GM12801 (cell line): Measurements from ENCODE around the gene KRTAP6-2.

Source experiments
- CTCF ChIP-seq: IDR thresholded peaks from one replicate; pipeline ENCODE4 v1.5.1; 2011; ENCODE audit warnings: control low read depth; ENCODE audit not compliant: insufficient read length; ENCODE audit errors: extremely low read depth

Gene KRTAP6-2

GRCh38 chr21:30555095-30555494, 43.6 kb downstream of the KRTAP6-2 start:
- TF ChIP-seq CTCF: no peak

DNA sequence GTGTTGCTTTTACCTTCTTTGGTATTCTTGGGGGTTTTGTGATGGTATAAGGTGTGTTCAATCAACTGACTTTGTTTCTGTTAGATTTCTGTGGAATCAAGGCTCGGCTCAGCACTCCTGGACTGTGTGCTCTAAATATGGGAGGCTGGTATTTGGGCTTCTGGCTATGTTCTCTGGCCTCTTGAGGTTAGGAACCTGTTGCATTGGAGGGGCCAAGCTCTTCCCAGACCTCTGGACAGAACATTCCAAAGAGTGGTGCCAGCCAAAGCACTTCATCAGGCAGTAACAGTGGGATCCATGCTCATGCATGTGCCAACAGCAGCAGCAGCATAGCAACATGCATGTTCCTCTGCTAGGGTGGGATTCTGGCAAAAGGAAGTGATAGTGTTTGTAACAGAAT, 45.9 kb downstream of the KRTAP6-2 start:
- no peak for TF ChIP-seq CTCF
